Retina (tissue), 1 donor: Measurements from ENCODE around the gene NCOA1.
"Not testable (repeated sequence)": the region's sequence is repeated elsewhere in the genome, so short reads cannot be mapped to it uniquely, and the experiment has no call there.

Experiments used
- DNase-seq: peaks from one replicate; pipeline ENCODE4 v3.0.0-alpha.2; 2016

NCOA1 gene

GRCh38 chr2:24477229-24477628, 13.8 kb upstream of the NCOA1 start:
- no peak for DNase-seq

- DNase-seq: no peak
These were observed 12.8 kb upstream of the NCOA1 start for GRCh38 chr2:24478243-24478642.

- no peak for DNase-seq
These were observed 10.8 kb upstream of the NCOA1 start for GRCh38 chr2:24480245-24480644.

GRCh38 chr2:24482251-24482971, 8.6 kb upstream of the NCOA1 start:
- no peak for DNase-seq

GRCh38 chr2:24482972-24483300, 8.1 kb upstream of the NCOA1 start:
- DNase-seq: no peak

GRCh38 chr2:24484677-24485076, 6.4 kb upstream of the NCOA1 start:
- DNase-seq: not testable (repeated sequence)

GRCh38 chr2:24485197-24485596, 5.9 kb upstream of the NCOA1 start:
- no peak for DNase-seq

GRCh38 chr2:24486636-24487205, 4.3 kb upstream of the NCOA1 start:
- no peak for DNase-seq

GRCh38 chr2:24489465-24490180, 1.4 kb upstream of the NCOA1 start:
- DNase-seq: no peak

GRCh38 chr2:24490181-24490689, 819 bp upstream of the NCOA1 start:
- no peak for DNase-seq

- DNase-seq: peak; percentile 91
These were observed 727 bp downstream of the NCOA1 start for GRCh38 chr2:24491542-24492420.

- no peak for DNase-seq
These were observed 1.6 kb downstream of the NCOA1 start for GRCh38 chr2:24492421-24493279.

GRCh38 chr2:24493713-24494112, 2.7 kb downstream of the NCOA1 start:
- DNase-seq: no peak

GRCh38 chr2:24494410-24494809, 3.4 kb downstream of the NCOA1 start:
- no peak for DNase-seq

- DNase-seq: no peak
These were observed 4.4 kb downstream of the NCOA1 start for GRCh38 chr2:24495451-24495850.

GRCh38 chr2:24496959-24497358, 5.9 kb downstream of the NCOA1 start:
- DNase-seq: no peak

GRCh38 chr2:24497685-24498084, 6.6 kb downstream of the NCOA1 start:
- no peak for DNase-seq

GRCh38 chr2:24498121-24498520, 7.1 kb downstream of the NCOA1 start:
- no peak for DNase-seq

GRCh38 chr2:24501813-24502212, 10.8 kb downstream of the NCOA1 start:
- DNase-seq: no peak

GRCh38 chr2:24505534-24506275, 14.7 kb downstream of the NCOA1 start:
- DNase-seq: no peak

GRCh38 chr2:24507549-24507948, 16.5 kb downstream of the NCOA1 start:
- no peak for DNase-seq
